HG03025 (cell line): Measurements from ENCODE around the gene ABCA7.
A peak's percentile ranks its signal among the peaks of the same experiment; 100 is the strongest.

ENCODE experiments used
- ATAC-seq: cut with Tn5 transposase; IDR thresholded peaks from one replicate; pipeline ENCODE4 v1.9.1; 2021; ENCODE audit warnings: mild to moderate bottlenecking, moderate library complexity; ENCODE audit not compliant: unreplicated experiment, low FRiP score

ABCA7 gene

DNA sequence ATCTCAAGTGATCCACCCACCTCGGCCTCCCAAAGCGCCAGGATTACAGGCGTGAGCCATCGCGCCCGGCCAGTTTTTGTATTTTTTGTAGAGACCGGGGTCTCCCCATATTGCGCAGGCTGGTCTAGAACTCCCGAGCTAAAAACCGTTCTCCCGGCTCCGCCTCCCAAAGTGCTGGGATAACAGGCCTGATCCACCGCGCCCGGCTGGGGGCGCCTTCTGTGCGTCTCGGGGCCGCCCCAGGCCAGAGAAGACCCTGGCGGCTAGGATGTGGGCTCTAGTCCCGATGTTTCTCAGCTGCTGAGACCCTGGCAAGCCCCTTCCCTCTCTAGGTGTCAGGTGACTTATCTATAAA is 30.6 kb downstream of the ABCA7 start:
- ATAC-seq: no peak

DNA sequence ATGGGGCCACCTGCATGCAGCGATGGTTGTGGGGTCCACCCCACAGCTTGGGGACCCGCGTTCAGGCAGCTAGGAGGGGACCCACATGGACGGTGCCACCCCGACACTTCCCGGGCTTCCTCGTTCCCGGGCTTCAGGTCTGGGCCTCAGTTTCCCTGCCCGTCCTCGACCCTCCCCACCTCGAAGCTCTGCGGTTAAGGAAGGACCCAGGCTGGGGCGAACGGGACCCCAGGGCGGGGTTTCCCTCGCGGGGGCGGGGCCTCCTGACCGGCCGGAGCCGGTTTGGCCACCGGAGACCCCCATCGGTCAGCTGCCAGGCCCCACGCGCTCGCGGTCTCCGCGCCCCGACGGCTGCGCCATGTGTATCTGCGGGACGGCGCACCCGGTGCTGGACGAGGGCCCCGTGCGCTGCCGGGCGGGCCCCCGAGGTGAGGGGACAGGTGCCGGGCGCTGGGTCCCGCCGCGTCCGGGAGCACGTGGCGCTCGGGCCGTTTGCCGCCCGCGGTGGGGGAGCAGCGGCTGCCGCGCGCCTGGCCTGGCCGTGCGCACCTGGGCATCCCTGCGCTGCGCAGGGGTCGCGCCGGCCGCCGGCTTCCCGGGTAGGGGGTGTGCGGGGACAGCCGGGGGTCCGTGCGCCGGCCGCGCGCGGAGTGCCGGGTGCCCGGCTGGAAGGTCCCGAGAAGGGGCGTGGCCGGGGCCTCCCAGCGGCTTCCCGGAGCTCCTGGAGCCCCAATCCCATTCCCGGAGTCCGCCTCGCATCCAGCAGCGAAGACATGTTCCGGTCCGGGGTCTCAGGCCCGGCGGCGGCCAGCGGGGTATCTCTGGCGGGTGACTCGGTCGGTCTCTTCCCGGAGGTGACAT is 31.3 kb downstream of the ABCA7 start:
- ATAC-seq: no peak

DNA sequence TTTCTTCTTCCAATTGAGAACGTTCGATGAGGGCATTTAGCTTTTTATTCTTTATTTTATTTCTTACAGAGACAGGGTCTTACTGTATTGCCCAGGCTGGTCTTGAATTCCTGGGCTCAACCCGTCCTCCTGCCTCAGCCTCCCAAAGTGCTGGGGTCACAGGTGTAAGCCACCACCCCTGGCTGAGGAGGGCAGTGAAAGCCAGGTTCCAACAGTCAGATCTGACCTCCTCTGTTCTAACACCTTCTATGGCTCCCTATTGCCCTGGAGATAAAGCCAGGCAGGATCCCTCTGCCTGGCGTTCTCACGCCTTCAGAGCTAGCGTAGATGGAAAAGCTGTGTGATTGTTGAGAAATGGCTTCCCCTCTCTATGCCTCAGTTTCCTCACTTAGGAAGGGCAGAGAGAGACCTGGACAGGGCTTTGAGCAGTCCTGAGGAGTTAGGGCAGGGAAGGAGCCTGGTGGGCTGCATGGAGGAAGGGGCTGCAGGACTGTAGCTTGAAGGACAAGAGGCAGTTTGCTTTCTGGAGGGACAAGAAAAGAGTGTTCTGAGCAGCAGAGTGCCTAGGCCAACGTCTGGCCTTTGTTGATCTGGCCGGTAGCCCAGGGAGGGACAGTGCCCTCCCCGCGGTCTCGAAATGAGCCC is 32.6 kb downstream of the ABCA7 start:
- ATAC-seq: no peak

DNA sequence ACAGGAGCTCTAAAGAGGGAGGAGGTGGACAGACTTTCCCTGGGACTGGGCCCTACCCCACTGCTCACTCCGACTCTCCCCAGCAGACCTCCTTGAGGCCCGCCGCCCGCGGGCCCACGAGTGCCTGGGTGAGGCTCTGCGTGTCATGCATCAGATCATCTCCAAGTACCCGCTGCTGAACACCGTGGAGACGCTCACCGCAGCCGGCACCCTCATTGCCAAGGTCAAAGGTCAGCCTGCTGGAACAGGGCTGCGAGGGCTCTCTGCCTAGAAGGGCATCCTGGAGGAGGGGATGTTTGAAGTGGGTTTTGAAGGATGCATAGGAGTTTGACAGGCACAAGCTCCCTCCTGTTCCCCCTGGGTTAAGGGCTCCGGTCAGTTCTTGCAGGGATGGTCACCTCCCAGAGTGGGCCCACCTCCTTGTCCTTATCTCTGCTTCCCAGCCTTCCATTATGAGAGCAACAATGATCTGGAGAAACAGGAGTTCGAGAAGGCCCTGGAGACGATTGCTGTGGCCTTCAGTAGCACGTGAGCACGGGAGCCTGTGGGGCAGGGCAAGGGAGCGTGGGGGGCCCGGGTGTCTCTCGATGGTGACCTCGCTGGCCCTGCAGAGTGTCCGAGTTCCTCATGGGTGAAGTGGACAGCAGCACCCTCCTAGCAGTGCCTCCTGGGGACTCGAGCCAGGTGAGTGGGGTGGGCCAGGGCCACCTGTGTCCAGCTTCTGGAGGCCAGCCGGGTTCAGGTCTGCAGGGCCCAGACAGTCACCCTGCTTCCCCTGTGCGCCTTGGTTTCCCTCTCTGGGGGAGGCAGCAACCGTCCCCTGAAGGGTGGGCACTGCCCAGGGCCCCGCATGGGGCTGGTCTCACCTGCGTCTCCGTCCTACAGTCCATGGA is 33.4 kb downstream of the ABCA7 start:
- ATAC-seq: no peak

DNA sequence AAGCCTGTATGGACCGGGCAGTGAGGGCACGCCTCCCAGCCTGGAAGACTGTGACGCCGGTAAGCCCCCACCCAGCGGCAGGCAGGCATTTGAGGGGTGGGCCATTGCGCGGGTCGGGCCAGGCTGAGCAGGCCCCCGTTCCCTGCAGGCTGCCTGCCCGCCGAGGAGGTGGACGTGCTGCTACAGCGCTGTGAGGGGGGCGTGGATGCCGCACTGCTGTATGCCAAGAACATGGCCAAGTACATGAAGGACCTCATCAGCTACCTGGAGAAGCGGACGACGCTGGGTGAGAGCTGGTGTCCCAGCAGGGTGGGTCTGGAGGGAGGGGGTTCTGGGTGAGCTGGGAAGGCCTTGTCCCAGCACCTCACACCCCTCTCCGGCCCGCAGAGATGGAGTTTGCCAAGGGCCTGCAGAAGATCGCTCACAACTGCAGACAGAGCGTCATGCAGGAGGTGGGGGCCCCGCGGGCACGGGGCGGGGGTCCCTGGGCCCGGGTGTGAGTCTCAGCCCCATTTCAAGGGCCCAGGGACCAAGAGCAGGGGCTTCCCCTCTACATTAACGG is 34.1 kb downstream of the ABCA7 start:
- ATAC-seq: no peak

DNA sequence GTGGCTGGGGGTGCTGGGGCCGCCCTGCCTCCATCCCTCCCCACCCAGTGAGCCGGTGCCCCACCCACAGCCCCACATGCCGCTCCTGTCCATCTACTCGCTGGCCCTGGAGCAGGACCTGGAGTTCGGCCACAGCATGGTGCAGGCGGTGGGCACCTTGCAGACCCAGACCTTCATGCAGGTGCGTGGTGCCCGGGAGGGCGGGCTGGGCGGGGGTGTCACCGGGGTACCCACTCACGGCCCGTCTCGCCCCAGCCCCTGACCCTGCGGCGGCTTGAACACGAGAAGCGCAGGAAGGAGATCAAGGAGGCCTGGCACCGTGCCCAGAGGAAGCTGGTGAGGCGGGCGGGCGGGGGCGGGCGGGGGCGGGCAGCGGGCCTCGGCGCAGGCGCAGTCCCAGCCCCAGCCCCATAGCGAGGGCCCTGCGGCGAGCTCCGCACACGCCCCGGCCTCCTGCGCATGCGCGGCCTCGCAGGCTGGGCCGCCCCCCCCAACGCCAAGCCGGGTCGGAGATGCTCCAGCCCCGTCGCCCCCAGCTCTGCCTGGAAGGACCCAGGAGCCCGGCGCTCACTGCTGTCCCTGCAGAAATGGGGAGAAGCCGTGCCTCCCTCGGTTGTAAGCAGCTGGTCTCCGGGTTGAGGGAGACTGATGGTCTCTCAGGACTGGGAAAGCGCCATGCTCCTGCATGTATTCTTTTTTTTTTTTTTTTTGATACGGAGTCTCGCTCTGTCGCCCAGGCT is 34.8 kb downstream of the ABCA7 start:
- peak; percentile 58 for ATAC-seq

DNA sequence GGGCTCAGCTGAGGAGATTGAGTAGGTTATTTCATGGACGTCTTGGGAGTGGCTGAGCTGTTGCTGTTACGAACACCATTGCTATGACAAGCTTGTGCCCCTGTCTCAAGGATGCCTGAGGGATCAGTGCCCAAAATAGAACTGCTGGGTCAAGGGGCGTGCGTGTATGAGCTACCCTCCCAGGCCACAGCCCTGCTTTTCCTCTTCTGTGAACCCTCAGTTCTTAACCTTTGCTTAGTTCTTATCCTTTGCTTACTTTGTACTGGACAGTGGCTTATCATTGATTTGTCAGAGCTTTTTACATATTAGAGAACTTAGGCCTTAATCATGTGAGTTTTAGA is 36.1 kb downstream of the ABCA7 start:
- no peak for ATAC-seq

DNA sequence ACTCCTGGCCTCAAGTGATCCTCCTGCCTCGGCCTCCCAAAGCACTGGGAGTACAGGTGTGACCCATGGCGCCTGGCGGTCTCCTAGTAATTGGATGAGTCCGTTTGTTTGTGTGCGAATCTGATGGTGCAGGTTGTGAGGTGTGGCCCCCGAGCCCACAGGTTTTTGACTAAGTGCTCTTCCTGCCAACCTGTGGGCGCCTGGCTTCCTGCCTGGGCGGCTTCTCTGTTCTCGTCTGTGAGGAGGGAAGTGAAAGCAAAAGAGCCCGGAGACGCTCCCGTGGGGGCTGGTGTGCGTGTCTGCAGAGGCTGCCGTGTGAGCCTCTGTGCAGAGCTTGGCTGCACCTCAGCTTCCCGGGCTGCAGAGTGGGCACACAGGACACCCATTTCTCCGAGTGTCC is 37.0 kb downstream of the ABCA7 start:
- ATAC-seq: no peak

DNA sequence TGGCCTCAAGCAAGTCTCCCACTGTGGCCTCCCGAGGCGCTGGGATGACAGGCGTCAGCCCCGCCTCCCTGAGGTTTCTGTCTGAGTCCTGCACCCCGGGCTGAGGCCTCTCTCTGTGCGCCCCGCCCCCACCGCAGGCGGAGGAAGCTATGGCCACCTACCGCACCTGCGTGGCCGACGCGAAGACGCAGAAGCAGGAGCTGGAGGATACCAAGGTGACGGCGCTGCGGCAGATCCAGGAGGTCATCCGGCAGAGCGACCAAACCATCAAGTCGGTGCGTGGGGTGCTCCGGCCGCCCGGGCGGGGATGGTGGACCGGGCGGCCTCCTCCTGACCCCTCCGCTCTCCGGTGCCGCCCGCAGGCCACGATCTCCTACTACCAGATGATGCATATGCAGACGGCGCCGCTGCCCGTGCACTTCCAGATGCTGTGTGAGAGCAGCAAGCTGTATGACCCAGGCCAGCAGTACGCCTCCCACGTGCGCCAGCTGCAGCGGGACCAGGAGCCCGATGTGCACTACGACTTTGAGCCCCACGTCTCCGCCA is 39.7 kb downstream of the ABCA7 start:
- no peak for ATAC-seq

DNA sequence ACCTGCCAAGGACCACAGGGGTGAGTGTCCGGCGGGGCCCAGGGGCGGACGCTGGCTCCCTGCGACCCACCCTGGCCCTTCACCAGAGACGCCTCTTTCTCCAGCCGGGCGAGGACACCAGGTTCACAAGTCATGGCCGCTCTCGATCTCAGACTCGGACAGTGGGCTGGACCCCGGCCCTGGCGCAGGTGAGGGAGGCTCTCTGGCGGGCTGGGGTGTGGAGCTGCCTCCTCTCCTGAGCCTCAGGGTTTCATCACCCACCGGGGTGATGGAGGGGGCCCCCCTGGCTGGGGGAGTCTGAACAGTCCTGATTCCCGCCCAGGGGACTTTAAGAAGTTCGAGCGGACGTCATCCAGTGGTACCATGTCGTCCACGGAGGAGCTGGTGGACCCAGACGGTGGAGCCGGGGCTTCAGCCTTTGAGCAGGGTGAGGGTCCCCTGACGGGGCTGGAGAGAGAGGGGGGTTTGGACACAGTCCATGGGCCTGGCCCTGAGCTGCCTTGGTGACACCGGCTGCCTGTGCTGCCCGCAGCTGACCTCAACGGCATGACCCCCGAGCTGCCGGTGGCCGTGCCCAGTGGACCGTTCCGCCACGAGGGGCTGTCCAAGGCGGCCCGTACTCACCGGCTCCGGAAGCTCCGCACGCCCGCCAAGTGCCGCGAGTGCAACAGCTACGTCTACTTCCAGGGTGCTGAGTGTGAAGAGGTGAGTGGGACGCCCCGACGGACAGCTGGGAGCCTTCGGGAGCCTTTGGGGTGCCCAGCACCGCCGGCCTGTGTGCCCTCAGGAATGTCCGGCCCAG is 40.7 kb downstream of the ABCA7 start:
- ATAC-seq: no peak

DNA sequence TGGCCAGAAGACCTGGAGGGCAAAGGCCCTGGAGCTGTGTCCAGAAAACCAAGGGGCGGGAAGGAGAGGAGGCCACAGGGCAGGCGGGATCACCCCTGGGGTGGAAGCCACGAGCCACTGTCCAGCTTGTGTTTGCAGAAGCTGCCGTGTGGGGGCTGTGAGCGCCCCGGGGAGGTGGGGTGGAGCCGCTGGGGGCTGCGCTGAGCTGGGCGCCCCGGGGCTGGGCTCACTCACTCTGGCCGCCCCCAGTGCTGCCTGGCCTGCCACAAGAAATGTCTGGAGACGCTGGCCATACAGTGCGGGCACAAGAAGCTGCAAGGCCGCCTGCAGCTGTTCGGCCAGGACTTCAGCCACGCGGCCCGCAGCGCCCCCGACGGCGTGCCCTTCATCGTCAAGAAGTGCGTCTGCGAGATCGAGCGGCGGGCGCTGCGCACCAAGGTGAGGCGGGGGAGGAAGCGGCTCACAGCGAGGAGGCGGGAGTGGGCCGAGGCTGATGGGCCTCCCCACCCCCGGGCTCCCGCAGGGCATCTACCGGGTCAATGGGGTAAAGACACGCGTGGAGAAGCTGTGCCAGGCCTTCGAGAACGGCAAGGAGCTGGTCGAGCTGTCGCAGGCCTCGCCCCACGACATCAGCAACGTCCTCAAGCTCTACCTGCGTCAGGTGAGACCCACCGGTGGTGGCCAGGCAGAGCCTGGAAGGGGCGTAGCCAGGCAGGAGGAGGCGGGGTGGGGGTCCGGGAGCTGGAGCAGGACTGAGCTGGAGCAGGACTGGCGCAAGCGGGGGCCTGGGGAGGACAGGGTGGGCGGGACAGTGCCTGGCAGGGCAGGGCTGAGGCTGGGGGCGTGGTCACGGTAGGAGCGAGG is 41.6 kb downstream of the ABCA7 start:
- ATAC-seq: no peak

DNA sequence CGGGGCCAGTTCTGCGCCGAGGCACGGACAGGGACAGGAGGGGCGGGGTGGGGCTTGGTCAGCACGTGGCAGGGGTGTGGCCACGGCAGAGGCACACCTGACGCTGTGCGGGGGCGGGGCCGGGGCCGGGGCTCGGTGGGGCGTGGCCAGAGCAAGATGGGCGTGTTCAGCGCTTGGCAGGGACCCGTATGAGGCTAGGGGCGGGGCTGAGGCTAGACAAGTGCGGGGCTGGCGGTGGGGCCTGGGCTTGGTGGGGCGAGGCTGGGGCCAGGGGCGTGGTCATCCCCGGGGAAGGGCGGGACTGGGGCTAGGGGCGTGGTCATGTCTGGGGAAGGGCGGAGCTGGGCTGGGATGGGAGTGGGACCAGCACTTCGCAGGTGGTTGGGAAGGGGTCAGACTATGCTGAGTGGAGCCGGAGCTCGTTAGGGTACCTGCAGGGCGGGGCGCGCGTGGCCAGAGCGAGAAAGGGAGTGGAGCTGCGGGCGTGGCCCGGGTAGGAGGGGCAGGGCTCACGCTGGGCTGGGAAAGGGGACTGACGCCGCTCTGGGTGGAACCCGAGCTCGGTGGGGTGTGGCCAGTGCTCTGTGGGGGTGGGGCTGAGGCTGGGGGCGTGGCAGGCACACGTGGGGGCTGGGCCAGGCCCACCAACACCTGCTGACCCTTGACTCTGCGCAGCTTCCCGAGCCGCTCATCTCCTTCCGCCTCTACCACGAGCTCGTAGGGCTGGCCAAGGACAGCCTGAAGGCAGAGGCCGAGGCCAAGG is 42.4 kb downstream of the ABCA7 start:
- no peak for ATAC-seq

DNA sequence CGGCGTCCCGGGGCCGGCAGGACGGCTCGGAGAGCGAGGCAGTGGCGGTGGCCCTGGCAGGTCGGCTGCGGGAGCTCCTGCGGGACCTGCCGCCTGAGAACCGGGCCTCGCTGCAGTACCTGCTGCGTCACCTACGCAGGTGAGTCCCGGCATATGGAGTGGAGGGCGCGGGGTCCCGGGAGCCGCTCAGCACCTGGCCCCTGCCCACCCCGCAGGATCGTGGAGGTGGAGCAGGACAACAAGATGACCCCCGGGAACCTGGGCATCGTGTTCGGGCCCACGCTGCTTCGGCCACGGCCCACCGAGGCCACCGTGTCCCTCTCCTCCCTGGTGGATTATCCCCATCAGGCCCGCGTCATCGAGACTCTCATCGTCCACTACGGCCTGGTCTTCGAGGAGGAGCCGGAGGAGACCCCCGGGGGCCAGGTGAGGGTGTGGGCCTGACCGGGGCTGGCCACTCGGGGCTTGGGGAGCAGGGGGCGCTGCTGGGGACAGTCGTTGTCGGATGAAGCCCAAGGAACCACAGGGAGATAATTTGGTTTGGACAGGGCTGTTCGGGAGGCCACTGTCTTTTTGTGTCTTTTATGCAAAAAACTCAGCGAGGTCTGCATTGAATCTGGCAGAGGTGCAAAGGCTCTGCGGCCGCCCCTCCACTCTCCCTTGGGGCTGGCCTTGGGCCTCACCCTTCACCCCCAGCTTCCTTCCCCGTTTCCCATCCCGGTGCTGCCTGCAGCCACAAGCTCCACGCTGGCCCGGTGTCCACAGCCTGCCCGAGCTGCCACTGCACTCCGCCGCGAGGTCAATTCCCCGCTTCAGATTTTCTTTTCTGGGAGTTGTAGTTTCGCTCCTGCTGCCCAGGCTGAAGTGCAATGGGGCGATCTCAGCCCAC is 43.3 kb downstream of the ABCA7 start:
- no peak for ATAC-seq

DNA sequence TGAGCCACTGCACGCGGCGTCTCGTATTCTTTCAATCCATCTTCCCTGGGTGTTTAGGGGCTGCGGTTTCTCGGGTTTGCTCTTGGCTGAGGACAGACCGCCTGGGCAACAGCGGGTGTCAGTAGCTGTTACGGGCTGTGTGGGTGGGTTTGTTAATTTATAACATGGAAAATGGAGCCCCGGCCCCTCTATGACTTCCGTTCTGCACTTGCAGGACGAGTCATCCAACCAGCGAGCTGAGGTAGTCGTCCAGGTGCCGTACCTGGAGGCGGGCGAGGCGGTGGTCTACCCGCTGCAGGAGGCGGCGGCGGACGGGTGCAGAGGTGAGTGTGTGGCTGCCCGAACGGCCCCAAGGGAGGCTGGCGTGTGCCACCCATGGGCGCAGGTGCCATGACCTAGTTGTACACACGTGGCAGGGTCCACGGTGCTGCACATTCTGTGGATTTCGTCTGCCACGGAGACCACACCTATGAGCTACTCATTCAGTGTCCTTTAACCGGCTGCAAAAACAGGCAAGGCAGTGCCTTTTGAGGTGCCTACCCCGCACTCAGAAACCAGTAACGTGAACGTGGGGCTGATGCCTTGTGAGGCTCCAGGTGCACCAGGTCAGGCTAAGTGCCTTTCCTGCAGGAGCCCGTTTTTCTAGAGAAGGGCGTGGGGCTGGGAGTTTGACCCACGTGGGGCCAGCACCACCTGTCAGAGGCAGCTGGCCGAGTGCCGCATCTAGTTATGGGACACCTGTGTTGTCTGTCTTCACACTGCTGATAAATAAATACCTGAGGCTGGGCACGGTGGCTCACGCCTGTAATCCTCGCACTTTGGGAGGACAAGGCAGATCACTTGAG is 44.3 kb downstream of the ABCA7 start:
- ATAC-seq: no peak

DNA sequence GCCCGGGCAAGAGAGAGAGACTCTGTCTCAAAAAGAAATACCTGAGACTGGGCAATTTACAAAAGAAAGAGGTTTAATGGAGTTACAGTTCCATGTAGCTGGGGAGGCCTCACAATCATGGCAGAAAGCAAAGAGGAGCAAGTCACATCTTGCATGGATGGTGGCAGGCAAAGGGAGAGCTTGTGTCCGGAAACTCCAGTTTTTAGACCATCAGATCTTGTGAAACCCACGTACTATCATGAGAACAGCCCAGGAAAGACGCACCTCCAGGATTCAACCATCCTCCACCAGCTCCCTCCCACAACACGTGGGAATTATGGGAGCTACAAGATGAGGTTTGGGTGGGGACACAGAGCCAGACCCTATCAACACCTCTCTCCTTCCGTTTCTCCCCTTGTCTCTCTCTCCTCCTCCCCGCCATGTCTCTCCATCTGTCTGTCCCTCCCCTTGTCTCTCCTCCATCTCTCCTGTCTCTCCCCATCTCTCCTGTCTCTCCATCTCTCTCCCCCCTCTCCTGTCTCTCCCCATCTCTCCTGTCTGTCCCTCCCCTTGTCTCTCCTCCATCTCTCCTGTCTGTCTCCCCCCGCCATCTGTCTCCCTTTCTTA is 45.2 kb downstream of the ABCA7 start:
- no peak for ATAC-seq
